K562 (cell line): ENCODE data around the gene LOXL3. TPM values are rescaled to one million over a fixed set of nuclear protein-coding genes. Genes with fewer than 3 reads are reported as not detected.
A peak's percentile ranks its signal among the peaks of the same experiment; 100 is the strongest.

ENCODE experiments used
- COPS2 ChIP-seq: fragments of 450-650 bp; conservative IDR thresholded peaks from 2 replicates; pipeline ENCODE4 v1.6.1; 2016; ENCODE audit warnings: mild to moderate bottlenecking, moderate library complexity
- DNMT1 ChIP-seq: fragments of 450-650 bp; IDR thresholded peaks from 2 replicates; pipeline ENCODE4 v1.6.1; 2016; ENCODE audit warnings: antibody characterized with exemption, mild to moderate bottlenecking
- E2F6 ChIP-seq, 2 experiments: IDR thresholded peaks; 2 replicates each; pipeline ENCODE4 v1.6.1; 2011; ENCODE audit warnings: borderline replicate concordance in 1 of 2, control low read depth in 1 of 2, low read depth in 1 of 2, low read length in 1 of 2, mild to moderate bottlenecking in 1 of 2, mixed read lengths in 1 of 2, moderate library complexity in 1 of 2; ENCODE audit not compliant: insufficient read depth in 1 of 2, insufficient read length in 1 of 2, poor library complexity in 1 of 2, severe bottlenecking in 1 of 2; ENCODE audit errors: extremely low read depth in 1 of 2
- IFI16 ChIP-seq: fragments of 250-450 bp; sonication (Bioruptor Pico); IDR thresholded peaks from 2 replicates; pipeline ENCODE4 v2.1.2; 2022; ENCODE audit warnings: mild to moderate bottlenecking, inconsistent platforms
- ILF3 ChIP-seq: fragments of 450-650 bp; IDR thresholded peaks from 2 replicates; pipeline ENCODE4 v1.6.1; 2018; ENCODE audit warnings: antibody characterized with exemption, mild to moderate bottlenecking, moderate library complexity, borderline replicate concordance
- MTA3 ChIP-seq: fragments of 450-650 bp; formaldehyde crosslinking; IDR thresholded peaks from 2 replicates; pipeline ENCODE4 v1.6.1; 2017; ENCODE audit warnings: mild to moderate bottlenecking, borderline replicate concordance
- NBN ChIP-seq: fragments of 450-650 bp; IDR thresholded peaks from 2 replicates; pipeline ENCODE4 v1.6.1; 2016; ENCODE audit warnings: low read depth, mild to moderate bottlenecking
- NRF1 ChIP-seq, 2 experiments: fragments of 450-650 bp; IDR thresholded peaks in 1 of 2; conservative IDR thresholded peaks in 1 of 2; 2 replicates each; pipeline ENCODE4 v1.6.1; 2014; ENCODE audit warnings: mild to moderate bottlenecking in 2 of 2
- PRPF4 ChIP-seq: fragments of 200-400 bp; formaldehyde crosslinking; IDR thresholded peaks from one replicate; pipeline ENCODE4 v1.6.1; 2017; ENCODE audit warnings: low read length, low read depth, mild to moderate bottlenecking; ENCODE audit not compliant: insufficient read depth, poor library complexity, severe bottlenecking
- RBM25 ChIP-seq: fragments of 200-400 bp; formaldehyde crosslinking; IDR thresholded peaks from 2 replicates; pipeline ENCODE4 v1.6.1; 2018; ENCODE audit warnings: low read length, low read depth, moderate library complexity; ENCODE audit not compliant: severe bottlenecking
- RBM34 ChIP-seq: fragments of 200-400 bp; formaldehyde crosslinking; IDR thresholded peaks from 2 replicates; pipeline ENCODE4 v1.6.1; 2018; ENCODE audit warnings: low read length, borderline replicate concordance; ENCODE audit not compliant: insufficient read depth
- RFX1 ChIP-seq: fragments of 450-650 bp; IDR thresholded peaks from 2 replicates; pipeline ENCODE4 v1.6.1; 2016; ENCODE audit warnings: mild to moderate bottlenecking, moderate library complexity
- SRSF3 ChIP-seq: fragments of 200-400 bp; formaldehyde crosslinking; IDR thresholded peaks from 2 replicates; pipeline ENCODE4 v1.6.1; 2016; ENCODE audit warnings: mild to moderate bottlenecking, low read length, moderate library complexity; ENCODE audit not compliant: insufficient read depth
- ZNF311 ChIP-seq: fragments of 250-450 bp; sonication (Bioruptor Pico); IDR thresholded peaks from 2 replicates; pipeline ENCODE4 v1.4.0; 2020; ENCODE audit warnings: mild to moderate bottlenecking, moderate library complexity
- ZNF589 ChIP-seq: fragments of 200-800 bp; sonication (Bioruptor generic); IDR thresholded peaks from 2 replicates; pipeline ENCODE4 v1.6.1; 2016; ENCODE audit warnings: low read depth, missing genetic modification characterization, missing compliant biosample characterization
- polyA plus RNA-seq, 8 experiments: library from polyadenylated mRNA; depleted of rRNA in 4 of 8; stranded (reverse) in 5 of 8; unstranded in 3 of 8; fragments of >200 nt; fragmentation: Nextera tagmentation in 2 of 8; fragmentation: Illumina TruSeq in 1 of 8; extraction: Ambion mirVana in 2 of 8; extraction: Trizol in 1 of 8; gene quantifications; 2 replicates each; pipeline versions ENCODE4 v1.2.1 to v1.2.3, GENCODE V29; 2011 to 2014; ENCODE audit warnings: inconsistent platforms in 1 of 8, missing spikeins in 1 of 8
- total RNA-seq, 7 experiments: library from RNA; depleted of rRNA in 6 of 7; stranded (reverse); fragments of >200 nt in 6 of 7; fragmentation: Illumina TruSeq in 2 of 7; extraction: Trizol in 2 of 7; gene quantifications; 2 replicates each; pipeline versions ENCODE4 v1.2.1 to v1.2.3, GENCODE V29; 2011 to 2021; ENCODE audit warnings: low replicate concordance in 1 of 7
- TF ChIP-seq, protein P1 (sequence below), 2 experiments: fragments of 200-800 bp in 1 of 2; sonication (Bioruptor generic) in 1 of 2; sonication (generic) in 1 of 2; formaldehyde crosslinking in 1 of 2; IDR thresholded peaks in 1 of 2; conservative IDR thresholded peaks in 1 of 2; 2 replicates each; pipeline versions ENCODE4 v1.5.0 to v1.6.1; 2016 to 2020; ENCODE audit warnings: missing compliant biosample characterization in 1 of 2, missing genetic modification characterization in 1 of 2, missing genetic modification reagents in 1 of 2
- TF ChIP-seq, protein P2 (sequence below): fragments of 250-450 bp; sonication (Bioruptor Pico); IDR thresholded peaks from 2 replicates; pipeline ENCODE4 v1.4.0; 2020

Gene LOXL3
- total and polyA plus RNA-seq, 9 of the 15 experiments (the other 6 are each of a cell fraction or from before 2014, with no cell fraction given) = 0.22 to 0.99 (median 0.31) TPM

- TF ChIP-seq, protein P1, sequence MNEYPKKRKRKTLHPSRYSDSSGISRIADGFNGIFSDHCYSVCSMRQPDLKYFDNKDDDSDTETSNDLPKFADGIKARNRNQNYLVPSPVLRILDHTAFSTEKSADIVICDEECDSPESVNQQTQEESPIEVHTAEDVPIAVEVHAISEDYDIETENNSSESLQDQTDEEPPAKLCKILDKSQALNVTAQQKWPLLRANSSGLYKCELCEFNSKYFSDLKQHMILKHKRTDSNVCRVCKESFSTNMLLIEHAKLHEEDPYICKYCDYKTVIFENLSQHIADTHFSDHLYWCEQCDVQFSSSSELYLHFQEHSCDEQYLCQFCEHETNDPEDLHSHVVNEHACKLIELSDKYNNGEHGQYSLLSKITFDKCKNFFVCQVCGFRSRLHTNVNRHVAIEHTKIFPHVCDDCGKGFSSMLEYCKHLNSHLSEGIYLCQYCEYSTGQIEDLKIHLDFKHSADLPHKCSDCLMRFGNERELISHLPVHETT (CRISPR knock-in tag; conservative IDR thresholded peaks at IDR 0.05 in 1 of 2, IDR thresholded peaks at IDR 0.05 in 1 of 2) = 0 out of 4 replicates have a peak, but pooled peaks of 1 of the 2 experiments have one; percentile 20
- TF ChIP-seq ZNF589 (CRISPR knock-in tag) = no peak
- no peak for TF ChIP-seq SRSF3
- no peak for TF ChIP-seq RFX1
- TF ChIP-seq E2F6 (IDR thresholded peaks at IDR 0.05; ENCODE audit: borderline replicate concordance in 1 of 2, extremely low read depth in 1 of 2, insufficient read depth in 1 of 2, insufficient read length in 1 of 2, low read depth in 1 of 2, low read length in 1 of 2, poor library complexity in 1 of 2, severe bottlenecking in 1 of 2) = peak; percentile 58 to 79
- TF ChIP-seq NRF1 (conservative IDR thresholded peaks at IDR 0.05 in 1 of 2, IDR thresholded peaks at IDR 0.05 in 1 of 2) = peak; percentile 56 to 65
- peak; percentile 82; the same call in 1 of the 2 replicates for TF ChIP-seq RBM34
- TF ChIP-seq ZNF311 (CRISPR knock-in tag) = no peak
- TF ChIP-seq COPS2 = no peak
- TF ChIP-seq, protein P2, sequence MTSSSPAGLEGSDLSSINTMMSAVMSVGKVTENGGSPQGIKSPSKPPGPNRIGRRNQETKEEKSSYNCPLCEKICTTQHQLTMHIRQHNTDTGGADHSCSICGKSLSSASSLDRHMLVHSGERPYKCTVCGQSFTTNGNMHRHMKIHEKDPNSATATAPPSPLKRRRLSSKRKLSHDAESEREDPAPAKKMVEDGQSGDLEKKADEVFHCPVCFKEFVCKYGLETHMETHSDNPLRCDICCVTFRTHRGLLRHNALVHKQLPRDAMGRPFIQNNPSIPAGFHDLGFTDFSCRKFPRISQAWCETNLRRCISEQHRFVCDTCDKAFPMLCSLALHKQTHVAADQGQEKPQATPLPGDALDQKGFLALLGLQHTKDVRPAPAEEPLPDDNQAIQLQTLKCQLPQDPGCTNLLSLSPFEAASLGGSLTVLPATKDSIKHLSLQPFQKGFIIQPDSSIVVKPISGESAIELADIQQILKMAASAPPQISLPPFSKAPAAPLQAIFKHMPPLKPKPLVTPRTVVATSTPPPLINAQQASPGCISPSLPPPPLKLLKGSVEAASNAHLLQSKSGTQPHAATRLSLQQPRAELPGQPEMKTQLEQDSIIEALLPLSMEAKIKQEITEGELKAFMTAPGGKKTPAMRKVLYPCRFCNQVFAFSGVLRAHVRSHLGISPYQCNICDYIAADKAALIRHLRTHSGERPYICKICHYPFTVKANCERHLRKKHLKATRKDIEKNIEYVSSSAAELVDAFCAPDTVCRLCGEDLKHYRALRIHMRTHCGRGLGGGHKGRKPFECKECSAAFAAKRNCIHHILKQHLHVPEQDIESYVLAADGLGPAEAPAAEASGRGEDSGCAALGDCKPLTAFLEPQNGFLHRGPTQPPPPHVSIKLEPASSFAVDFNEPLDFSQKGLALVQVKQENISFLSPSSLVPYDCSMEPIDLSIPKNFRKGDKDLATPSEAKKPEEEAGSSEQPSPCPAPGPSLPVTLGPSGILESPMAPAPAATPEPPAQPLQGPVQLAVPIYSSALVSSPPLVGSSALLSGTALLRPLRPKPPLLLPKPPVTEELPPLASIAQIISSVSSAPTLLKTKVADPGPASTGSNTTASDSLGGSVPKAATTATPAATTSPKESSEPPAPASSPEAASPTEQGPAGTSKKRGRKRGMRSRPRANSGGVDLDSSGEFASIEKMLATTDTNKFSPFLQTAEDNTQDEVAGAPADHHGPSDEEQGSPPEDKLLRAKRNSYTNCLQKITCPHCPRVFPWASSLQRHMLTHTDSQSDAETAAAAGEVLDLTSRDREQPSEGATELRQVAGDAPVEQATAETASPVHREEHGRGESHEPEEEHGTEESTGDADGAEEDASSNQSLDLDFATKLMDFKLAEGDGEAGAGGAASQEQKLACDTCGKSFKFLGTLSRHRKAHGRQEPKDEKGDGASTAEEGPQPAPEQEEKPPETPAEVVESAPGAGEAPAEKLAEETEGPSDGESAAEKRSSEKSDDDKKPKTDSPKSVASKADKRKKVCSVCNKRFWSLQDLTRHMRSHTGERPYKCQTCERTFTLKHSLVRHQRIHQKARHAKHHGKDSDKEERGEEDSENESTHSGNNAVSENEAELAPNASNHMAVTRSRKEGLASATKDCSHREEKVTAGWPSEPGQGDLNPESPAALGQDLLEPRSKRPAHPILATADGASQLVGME = no peak; the same call in 1 of the 2 replicates
- TF ChIP-seq IFI16 (CRISPR knock-in tag) = no peak
- TF ChIP-seq PRPF4 = no peak
- no peak; the same call in 1 of the 2 replicates for TF ChIP-seq ILF3
- no peak for TF ChIP-seq DNMT1
- TF ChIP-seq RBM25 = no peak
- peak; percentile 63 for TF ChIP-seq MTA3
- TF ChIP-seq NBN = 0 out of 2 replicates have a peak, but pooled peaks have one; percentile 20
Observed at GRCh38 chr2:74502720-74503505, 50.8 kb downstream of the LOXL3 start (continued).
